ENCODE data around the gene CD300C. TPM values are rescaled to one million over a fixed set of nuclear protein-coding genes. Genes with fewer than 3 reads are reported as not detected.
"Not testable (repeated sequence)": the region's sequence is repeated elsewhere in the genome, so short reads cannot be mapped to it uniquely, and the experiment has no call there.

CD300C gene
- total RNA-seq, 3 donors from 2014 or later = 0.26 to 1.7 (median 0.95) TPM

GRCh38 chr17:74566132-74566753, 20.3 kb upstream of the CD300C start:
- no peak for TF ChIP-seq CTCF (IDR thresholded peaks at IDR 0.05)
- ATAC-seq (peak; percentile 63), DNase-seq (peak in 2 of 3 donors; percentile 52 to 64)
- Histone ChIP-seq H3K9me3 (no peaks in the 10 kb centered on the region), H3K4me1 (ENCODE audit: low read depth) (no peaks in the 10 kb centered on the region), H3K36me3 (ENCODE audit: low read depth) (no peaks in the 10 kb centered on the region), H3K4me3 (no peak overlapping the region)
- intact Hi-C loops (cut with DNase I, micrococcal nuclease) = no loop called here

- intact Hi-C loops (cut with DNase I, micrococcal nuclease) = no loop called here
- DNase-seq = no peak
- Histone ChIP-seq H3K9me3 (no peaks in the 10 kb centered on the region), H3K4me1 (ENCODE audit: low read depth) (no peaks in the 10 kb centered on the region), H3K4me3 (no peak overlapping the region), H3K36me3 (ENCODE audit: low read depth) (no peaks in the 10 kb centered on the region)
- ATAC-seq = no peak
- TF ChIP-seq CTCF (IDR thresholded peaks at IDR 0.05) = no peak
Measured at GRCh38 chr17:74565126-74565525, 19.2 kb upstream of the CD300C start.

- no peaks in the 10 kb centered on the region for H3K4me1 ChIP-seq (ENCODE audit: low read depth)
- no peak for DNase-seq
- intact Hi-C loops (cut with DNase I, micrococcal nuclease) = no loop called here
- no peak for ATAC-seq
- no peaks in the 10 kb centered on the region for H3K36me3 ChIP-seq (ENCODE audit: low read depth)
- H3K4me3 ChIP-seq = no peak overlapping the region
- H3K9me3 ChIP-seq = no peaks in the 10 kb centered on the region
- TF ChIP-seq CTCF (IDR thresholded peaks at IDR 0.05) = no peak
Measured at GRCh38 chr17:74563358-74563757, 17.4 kb upstream of the CD300C start.

GRCh38 chr17:74561586-74561985, 15.7 kb upstream of the CD300C start:
- no peaks in the 10 kb centered on the region for H3K4me1 ChIP-seq (ENCODE audit: low read depth)
- DNase-seq = no peak
- H3K9me3 ChIP-seq = no peaks in the 10 kb centered on the region
- no peak for TF ChIP-seq CTCF (IDR thresholded peaks at IDR 0.05)
- no peaks in the 10 kb centered on the region for H3K36me3 ChIP-seq (ENCODE audit: low read depth)
- no peak overlapping the region for H3K4me3 ChIP-seq
- ATAC-seq = no peak
- intact Hi-C loops (cut with DNase I, micrococcal nuclease) = no loop called here

GRCh38 chr17:74558882-74559519, 13.1 kb upstream of the CD300C start:
- no peak overlapping the region for H3K4me3 ChIP-seq
- no peaks in the 10 kb centered on the region for H3K9me3 ChIP-seq
- no peak for DNase-seq

GRCh38 chr17:74558402-74558801, 12.5 kb upstream of the CD300C start:
- H3K36me3 ChIP-seq (ENCODE audit: low read depth); H3K4me1 ChIP-seq (ENCODE audit: low read depth); ATAC-seq; H3K9me3 ChIP-seq; DNase-seq; intact Hi-C loops (cut with DNase I, micrococcal nuclease); H3K4me3 ChIP-seq: not testable (repeated sequence)

More at GRCh38 chr17:74558882-74559519, 13.1 kb upstream of the CD300C start:
- Histone ChIP-seq H3K4me1 (ENCODE audit: low read depth) (no peaks in the 10 kb centered on the region), H3K36me3 (ENCODE audit: low read depth) (no peaks in the 10 kb centered on the region)
- no peak for TF ChIP-seq CTCF (IDR thresholded peaks at IDR 0.05)
- ATAC-seq = no peak
- intact Hi-C loops (cut with DNase I, micrococcal nuclease) = no loop called here

Measured in mucosa of descending colon (tissue), 3 donors.